CD4-positive, alpha-beta T cell (primary cell): ENCODE measurements around the gene DSCAML1. TPM values are rescaled to one million over a fixed set of nuclear protein-coding genes. Genes with fewer than 3 reads are reported as not detected.

Experiments
- ATAC-seq: fragments of 200-7000 bp; cut with Tn5 transposase; one replicate; pipeline ENCODE4 v1.10.0; 2022; ENCODE audit warnings: mild to moderate bottlenecking; ENCODE audit not compliant: poor library complexity
- CTCF ChIA-PET: fragments of 350-600 bp; sonication (Branson Sonifier 250); formaldehyde crosslinking; loops from one replicate; lab custom pipeline; 2021; ENCODE audit warnings: antibody characterized with exemption, inconsistent platforms; lab: Charles Lee
- POLR2A ChIA-PET: fragments of 350-600 bp; sonication (Branson Sonifier 250); formaldehyde crosslinking; loops from one replicate; lab custom pipeline; 2021; ENCODE audit warnings: antibody characterized with exemption, inconsistent platforms; lab: Charles Lee
- DNase-seq, 14 experiments: peaks; one replicate each; pipeline ENCODE4 v3.0.0-alpha.2; 2013 to 2020; ENCODE audit warnings: mixed read lengths in 2 of 14
- H3K27ac ChIP-seq, 2 donors: one replicate each; pipeline versions ENCODE4 v1.5.1 to v1.7.0; 2013; ENCODE audit warnings: low read length in 2 of 2, low read depth in 1 of 2, mild to moderate bottlenecking in 1 of 2
- H3K27me3 ChIP-seq, 2 experiments: 1 replicate in 1 of 2; 2 replicates in 1 of 2; pipeline versions ENCODE4 v1.6.1 to v1.7.0; 2013; ENCODE audit warnings: low read length in 2 of 2, control low read depth in 1 of 2, mild to moderate bottlenecking in 1 of 2, moderate library complexity in 1 of 2; ENCODE audit not compliant: insufficient read depth in 2 of 2, control insufficient read depth in 1 of 2
- H3K36me3 ChIP-seq: one replicate; pipeline ENCODE4 v1.6.1; 2013; ENCODE audit warnings: low read length, control low read depth; ENCODE audit not compliant: insufficient read depth
- H3K4me1 ChIP-seq: one replicate; pipeline ENCODE4 v1.6.1; 2013; ENCODE audit warnings: low read length, control low read depth; ENCODE audit not compliant: insufficient read depth
- H3K4me3 ChIP-seq: one replicate; pipeline ENCODE4 v1.5.1; 2013; ENCODE audit warnings: mild to moderate bottlenecking, low read length, moderate library complexity
- H3K9me3 ChIP-seq, 2 experiments: 1 replicate in 1 of 2; 2 replicates in 1 of 2; pipeline versions ENCODE4 v1.6.1 to v1.7.0; 2013; ENCODE audit warnings: low read length in 2 of 2, mild to moderate bottlenecking in 2 of 2, control low read depth in 1 of 2, moderate library complexity in 1 of 2; ENCODE audit not compliant: control insufficient read depth in 1 of 2, insufficient read depth in 1 of 2
- H3K27ac Mint-ChIP-seq: one replicate; pipeline ENCODE4 v1.8.0; 2020; ENCODE audit warnings: mixed read lengths
- H3K27me3 Mint-ChIP-seq: one replicate; pipeline ENCODE4 v1.8.0; 2021; ENCODE audit warnings: mixed read lengths
- H3K36me3 Mint-ChIP-seq: one replicate; pipeline ENCODE4 v1.8.0; 2021; ENCODE audit warnings: low read depth, mixed read lengths
- H3K4me1 Mint-ChIP-seq: one replicate; pipeline ENCODE4 v1.8.0; 2021; ENCODE audit warnings: low read depth, mixed read lengths
- H3K4me3 Mint-ChIP-seq: one replicate; pipeline ENCODE4 v1.8.0; 2020; ENCODE audit warnings: mild to moderate bottlenecking, mixed read lengths
- H3K9me3 Mint-ChIP-seq: one replicate; pipeline ENCODE4 v1.8.0; 2020; ENCODE audit warnings: mixed read lengths
- CTCF ChIP-seq: fragments of 200-600 bp; IDR thresholded peaks from one replicate; pipeline ENCODE4 v1.8.0; 2022; ENCODE audit warnings: antibody characterized with exemption, mild to moderate bottlenecking
- intact Hi-C, 2 experiments: fragments of 100-400 bp; cut with DNase I in 1 of 2; cut with micrococcal nuclease in 1 of 2; formaldehyde crosslinking; loops; one replicate each; pipeline versions ENCODE4 v1.15.1 to v1.9.0; 2023 to 2025; cut with DNase I, micrococcal nuclease
- total RNA-seq, 174 experiments: library from RNA in 2 of 174; stranded (reverse) in 2 of 174; gene quantifications; one replicate each; pipeline ENCODE4 v1.2.3 and lab custom pipeline; 2021 to 2026

Gene DSCAML1
- total RNA-seq, 2 experiments from 2014 or later = 0.22 to 0.61 TPM

GRCh38 chr11:117772360-117772759, 24.7 kb downstream of the DSCAML1 start:
- no peaks in the 10 kb centered on the region for H3K9me3 Mint-ChIP-seq
- ATAC-seq = no peak
- H3K4me3 Mint-ChIP-seq = no peak overlapping the region
- H3K27ac ChIP-seq = no peak overlapping the region
- H3K27me3 ChIP-seq = no peaks in the 10 kb centered on the region
- TF ChIP-seq CTCF = no peak
- ChIA-PET POLR2A (no interaction called here), CTCF (interaction anchor here (0.6 kb wide), 1 partner anchor 10 kb away, joined by 3 read pairs; no protein-coding TSS in a partner anchor)
- H3K36me3 Mint-ChIP-seq = no peaks in the 10 kb centered on the region
- H3K9me3 ChIP-seq = no peaks in the 10 kb centered on the region
- no peaks in the 10 kb centered on the region for H3K4me1 Mint-ChIP-seq
- H3K4me1 ChIP-seq = no peaks in the 10 kb centered on the region
- H3K27me3 Mint-ChIP-seq = peaks cover 17% of the 10 kb centered on the region
- H3K4me3 ChIP-seq = no peak overlapping the region
- intact Hi-C loops = no loop called here
- H3K36me3 ChIP-seq = no peaks in the 10 kb centered on the region
- no peak overlapping the region for H3K27ac Mint-ChIP-seq
- no peak for DNase-seq

DNA sequence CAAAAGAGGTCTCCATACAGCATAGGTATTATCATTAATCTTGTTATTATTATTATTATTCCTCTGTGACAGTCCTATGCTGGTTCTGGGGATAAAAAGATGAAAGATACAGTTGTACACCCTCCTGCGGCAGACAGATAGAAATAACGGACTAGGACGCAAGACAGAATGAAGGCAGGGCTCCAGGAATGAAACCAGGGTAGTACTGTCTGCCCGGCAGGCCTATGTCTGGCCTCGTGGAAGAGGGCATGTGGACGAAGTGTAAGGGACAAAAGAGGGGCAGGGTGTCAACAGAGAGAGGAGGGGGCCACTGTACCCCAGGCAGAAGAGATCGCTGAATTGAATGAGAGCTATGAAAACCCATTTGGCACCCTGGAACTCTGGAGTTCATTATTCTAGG, 25.2 kb downstream of the DSCAML1 start:
- Mint-ChIP-seq H3K36me3 (no peaks in the 10 kb centered on the region), H3K9me3 (no peaks in the 10 kb centered on the region), H3K4me3 (no peak overlapping the region), H3K27me3 (peaks cover 13% of the 10 kb centered on the region), H3K27ac (no peak overlapping the region), H3K4me1 (no peaks in the 10 kb centered on the region)
- intact Hi-C loops = no loop called here
- Histone ChIP-seq H3K9me3 (no peaks in the 10 kb centered on the region), H3K4me3 (no peak overlapping the region), H3K27ac (no peak overlapping the region), H3K4me1 (no peaks in the 10 kb centered on the region), H3K36me3 (no peaks in the 10 kb centered on the region), H3K27me3 (no peaks in the 10 kb centered on the region)
- ATAC-seq (no peak), DNase-seq (no peak)
- no peak for TF ChIP-seq CTCF
- POLR2A ChIA-PET = no interaction called here
- CTCF ChIA-PET = no interaction called here

DNA sequence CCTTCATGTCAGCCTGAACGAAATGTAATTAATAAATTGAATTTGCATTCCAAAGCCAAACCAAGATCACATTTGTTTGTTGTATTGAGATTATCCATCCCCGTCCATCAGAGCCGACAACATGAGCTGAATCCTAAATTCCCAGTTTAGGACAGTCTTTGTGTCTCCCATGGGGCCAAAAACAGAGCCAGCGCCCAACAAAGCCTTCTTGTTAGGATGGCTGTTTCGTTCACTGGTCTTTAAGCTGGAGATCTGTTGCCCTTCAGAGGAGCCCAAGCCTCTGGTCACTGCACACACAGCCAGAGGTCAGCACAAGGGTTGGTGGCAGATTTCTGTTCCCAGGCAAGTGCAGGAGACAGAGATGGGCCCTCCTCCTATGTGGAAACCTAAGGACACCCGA, 25.8 kb downstream of the DSCAML1 start:
- CTCF ChIA-PET = no interaction called here
- no peak for ATAC-seq
- no peaks in the 10 kb centered on the region for H3K9me3 Mint-ChIP-seq

More for the DNA sequence above, 25.8 kb downstream of the DSCAML1 start:
- intact Hi-C loops = no loop called here
- H3K27me3 Mint-ChIP-seq = peaks cover 7% of the 10 kb centered on the region
- Histone ChIP-seq H3K4me1 (no peaks in the 10 kb centered on the region), H3K27ac (no peak overlapping the region), H3K36me3 (no peaks in the 10 kb centered on the region), H3K4me3 (no peak overlapping the region), H3K9me3 (no peaks in the 10 kb centered on the region), H3K27me3 (no peaks in the 10 kb centered on the region)
- H3K4me3 Mint-ChIP-seq = no peak overlapping the region
- POLR2A ChIA-PET = no interaction called here
- no peak overlapping the region for H3K27ac Mint-ChIP-seq
- H3K4me1 Mint-ChIP-seq = no peaks in the 10 kb centered on the region
- no peaks in the 10 kb centered on the region for H3K36me3 Mint-ChIP-seq
- DNase-seq = no peak
- TF ChIP-seq CTCF = no peak
